WERI-Rb-1 (cell line): ENCODE results near the gene FAAP100.
A peak's percentile ranks its signal among the peaks of the same experiment; 100 is the strongest.

Source experiments
- DNase-seq: peaks from one replicate; pipeline ENCODE4 v3.0.0-alpha.2; 2020
- H3K27ac ChIP-seq: fragments of 250-450 bp; sonication (Bioruptor Pico); 2 replicates; pipeline ENCODE4 v1.5.1; 2020; ENCODE audit warnings: mild to moderate bottlenecking, moderate library complexity
- H3K27me3 ChIP-seq: fragments of 250-450 bp; sonication (Bioruptor Pico); 2 replicates; pipeline ENCODE4 v1.5.1; 2021; ENCODE audit warnings: mild to moderate bottlenecking, low read depth, moderate library complexity; ENCODE audit not compliant: insufficient read depth, severe bottlenecking
- H3K36me3 ChIP-seq: fragments of 250-450 bp; sonication (Bioruptor Pico); 2 replicates; pipeline ENCODE4 v1.5.1; 2020; ENCODE audit warnings: mild to moderate bottlenecking, moderate library complexity
- H3K4me3 ChIP-seq: 2 replicates; pipeline ENCODE4 v1.5.1; 2011; ENCODE audit warnings: low read depth, mild to moderate bottlenecking, control low read depth, low read length
- H3K9me3 ChIP-seq: fragments of 250-450 bp; sonication (Bioruptor Pico); 2 replicates; pipeline ENCODE4 v1.5.1; 2021; ENCODE audit warnings: mild to moderate bottlenecking, moderate library complexity; ENCODE audit not compliant: severe bottlenecking
- CTCF ChIP-seq: IDR thresholded peaks from 2 replicates; pipeline ENCODE4 v1.5.1; 2011; ENCODE audit warnings: low read depth, mild to moderate bottlenecking, control low read depth, inconsistent platforms, low read length

FAAP100 gene

GRCh38 chr17:81500047-81500446, 52.1 kb downstream of the FAAP100 start:
- Histone ChIP-seq H3K27me3 (no peaks in the 10 kb centered on the region), H3K9me3 (no peaks in the 10 kb centered on the region), H3K4me3 (no peak overlapping the region), H3K27ac (no peak overlapping the region), H3K36me3 (no peaks in the 10 kb centered on the region)
- DNase-seq: no peak
- TF ChIP-seq CTCF: no peak

GRCh38 chr17:81499601-81499970, 52.6 kb downstream of the FAAP100 start:
- no peaks in the 10 kb centered on the region for H3K27me3 ChIP-seq
- TF ChIP-seq CTCF: no peak
- no peak for DNase-seq
- H3K9me3 ChIP-seq: no peaks in the 10 kb centered on the region
- H3K4me3 ChIP-seq: no peak overlapping the region
- no peak overlapping the region for H3K27ac ChIP-seq
- H3K36me3 ChIP-seq: no peaks in the 10 kb centered on the region

GRCh38 chr17:81498953-81499600, 53.1 kb downstream of the FAAP100 start:
- DNase-seq: no peak
- no peaks in the 10 kb centered on the region for H3K36me3 ChIP-seq
- H3K4me3 ChIP-seq: no peak overlapping the region
- no peak overlapping the region for H3K27ac ChIP-seq
- H3K9me3 ChIP-seq: no peaks in the 10 kb centered on the region
- H3K27me3 ChIP-seq: no peaks in the 10 kb centered on the region
- no peak for TF ChIP-seq CTCF

GRCh38 chr17:81494626-81495377, 57.4 kb downstream of the FAAP100 start:
- Histone ChIP-seq H3K27me3 (no peaks in the 10 kb centered on the region), H3K27ac (no peak overlapping the region), H3K36me3 (no peaks in the 10 kb centered on the region; the same call in 1 of the 2 replicates), H3K4me3 (no peak overlapping the region), H3K9me3 (no peaks in the 10 kb centered on the region)
- peak; percentile 68 for DNase-seq
- TF ChIP-seq CTCF: no peak

- H3K36me3 ChIP-seq: no peaks in the 10 kb centered on the region; the same call in 1 of the 2 replicates
- DNase-seq: no peak
- TF ChIP-seq CTCF: no peak
- no peak overlapping the region for H3K27ac ChIP-seq
- no peaks in the 10 kb centered on the region for H3K9me3 ChIP-seq
- H3K27me3 ChIP-seq: no peaks in the 10 kb centered on the region
- no peak overlapping the region for H3K4me3 ChIP-seq
Measured at GRCh38 chr17:81493198-81494038, 58.7 kb downstream of the FAAP100 start.
